ENCODE data around the gene EMC9.

The EMC9 gene

GRCh38 chr14:24141097-24141880 lies at the start of gene EMC9:
EMC9 (minus strand) TSS chr14:24141591; CDS start chr14:24141304, 287 bp downstream.
- peak; percentile 32 for TF ChIP-seq CTCF (conservative IDR thresholded peaks at IDR 0.05; ENCODE audit: low read length)
- peak; percentile 98 for DNase-seq (ENCODE audit: low read depth)
- peak within 1 kb of the TSS; percentile 93 for H3K4me3 ChIP-seq (ENCODE audit: low read length)

- no peak for TF ChIP-seq CTCF (conservative IDR thresholded peaks at IDR 0.05; ENCODE audit: low read length)
- DNase-seq (ENCODE audit: low read depth) = no peak
- H3K4me3 ChIP-seq (ENCODE audit: low read length) = no peak overlapping the region
Measured at GRCh38 chr14:24190416-24190815, 49.0 kb upstream of the EMC9 start.

- H3K4me3 ChIP-seq (ENCODE audit: low read length) = no peak overlapping the region
- no peak for DNase-seq (ENCODE audit: low read depth)
- no peak for TF ChIP-seq CTCF (conservative IDR thresholded peaks at IDR 0.05; ENCODE audit: low read length)
Measured at GRCh38 chr14:24189460-24189859, 48.1 kb upstream of the EMC9 start.

- no peak for DNase-seq (ENCODE audit: low read depth)
Measured at GRCh38 chr14:24189059-24189375, 47.6 kb upstream of the EMC9 start.

GRCh38 chr14:24188251-24189058 lies 47.1 kb upstream of the EMC9 start, which contains the start of gene IPO4:
IPO4 (minus strand) TSS chr14:24188816; CDS start chr14:24188787, 29 bp downstream.
- TF ChIP-seq CTCF (conservative IDR thresholded peaks at IDR 0.05; ENCODE audit: low read length) = no peak
- DNase-seq (ENCODE audit: low read depth) = peak; percentile 98
- H3K4me3 ChIP-seq (ENCODE audit: low read length) = peak within 1 kb of the TSS; percentile 83

More at GRCh38 chr14:24189059-24189375, 47.6 kb upstream of the EMC9 start:
- H3K4me3 ChIP-seq (ENCODE audit: low read length) = peak overlapping the region; percentile 30; the same call in 1 of the 2 replicates
- TF ChIP-seq CTCF (conservative IDR thresholded peaks at IDR 0.05; ENCODE audit: low read length) = no peak

GRCh38 chr14:24187539-24187915 lies 46.1 kb upstream of the EMC9 start:
- no peak for TF ChIP-seq CTCF (conservative IDR thresholded peaks at IDR 0.05; ENCODE audit: low read length)
- DNase-seq (ENCODE audit: low read depth) = no peak
- peak overlapping the region; percentile 83 for H3K4me3 ChIP-seq (ENCODE audit: low read length)
